HFF-Myc (cell line): ENCODE data around the gene ETV5.

Experiments
- DNase-seq: peaks from one replicate; pipeline ENCODE4 v3.0.0-alpha.2; 2011; ENCODE audit warnings: low read depth; ENCODE audit errors: extremely low read depth
- H3K4me3 ChIP-seq: replicated peaks from 2 replicates; pipeline ENCODE4 v1.5.1; 2011; ENCODE audit warnings: low read depth, mild to moderate bottlenecking, control low read depth, low read length
- TF ChIP-seq, protein P1 (sequence below): IDR thresholded peaks from 2 replicates; pipeline ENCODE4 v1.5.1; 2012; ENCODE audit warnings: mild to moderate bottlenecking, low read depth, low read length, control low read depth; ENCODE audit errors: missing control alignments

Gene ETV5

DNA sequence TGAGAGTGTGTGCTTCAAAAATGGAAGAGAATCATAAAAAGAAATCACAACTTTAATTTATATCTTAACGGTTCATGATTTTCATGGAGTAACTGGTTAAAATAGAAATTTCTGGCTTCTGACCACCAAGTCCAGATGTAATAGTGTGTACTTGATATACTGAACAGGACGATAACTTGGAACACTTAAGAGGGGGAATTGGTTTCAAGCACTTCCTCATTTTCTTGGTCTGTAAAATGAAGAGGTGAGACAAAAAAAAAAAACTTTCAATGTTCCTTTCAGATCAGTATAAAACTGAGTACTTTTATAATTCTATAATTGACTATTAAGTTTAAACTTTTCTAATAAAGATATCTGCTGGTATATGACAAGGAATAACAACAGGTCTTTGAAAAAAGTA, 107.0 kb downstream of the ETV5 start:
- H3K4me3 ChIP-seq = no peak overlapping the region
- DNase-seq = no peak
- TF ChIP-seq, protein P1, sequence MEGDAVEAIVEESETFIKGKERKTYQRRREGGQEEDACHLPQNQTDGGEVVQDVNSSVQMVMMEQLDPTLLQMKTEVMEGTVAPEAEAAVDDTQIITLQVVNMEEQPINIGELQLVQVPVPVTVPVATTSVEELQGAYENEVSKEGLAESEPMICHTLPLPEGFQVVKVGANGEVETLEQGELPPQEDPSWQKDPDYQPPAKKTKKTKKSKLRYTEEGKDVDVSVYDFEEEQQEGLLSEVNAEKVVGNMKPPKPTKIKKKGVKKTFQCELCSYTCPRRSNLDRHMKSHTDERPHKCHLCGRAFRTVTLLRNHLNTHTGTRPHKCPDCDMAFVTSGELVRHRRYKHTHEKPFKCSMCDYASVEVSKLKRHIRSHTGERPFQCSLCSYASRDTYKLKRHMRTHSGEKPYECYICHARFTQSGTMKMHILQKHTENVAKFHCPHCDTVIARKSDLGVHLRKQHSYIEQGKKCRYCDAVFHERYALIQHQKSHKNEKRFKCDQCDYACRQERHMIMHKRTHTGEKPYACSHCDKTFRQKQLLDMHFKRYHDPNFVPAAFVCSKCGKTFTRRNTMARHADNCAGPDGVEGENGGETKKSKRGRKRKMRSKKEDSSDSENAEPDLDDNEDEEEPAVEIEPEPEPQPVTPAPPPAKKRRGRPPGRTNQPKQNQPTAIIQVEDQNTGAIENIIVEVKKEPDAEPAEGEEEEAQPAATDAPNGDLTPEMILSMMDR = no peak

DNA sequence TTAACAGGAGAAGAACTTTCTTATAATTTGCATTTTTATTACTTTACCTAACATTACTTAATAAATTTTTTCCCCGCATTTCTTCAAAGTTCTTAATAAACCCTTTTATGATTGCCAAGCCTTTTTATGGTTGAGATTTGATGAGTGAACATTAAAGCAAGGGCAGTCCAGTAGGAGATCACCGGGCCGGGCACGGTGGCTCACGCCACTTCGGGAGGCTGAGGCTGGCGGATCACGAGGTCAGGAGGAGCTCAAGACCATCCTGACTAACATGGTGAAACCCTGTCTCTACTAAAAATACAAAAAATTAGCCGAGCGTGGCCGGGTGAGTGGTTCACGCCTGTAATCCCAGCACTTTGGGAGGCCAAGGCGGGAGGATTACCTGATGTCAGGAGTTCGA, 109.7 kb downstream of the ETV5 start:
- H3K4me3 ChIP-seq = no peak overlapping the region
- DNase-seq = no peak
- TF ChIP-seq, protein P1 = no peak

DNA sequence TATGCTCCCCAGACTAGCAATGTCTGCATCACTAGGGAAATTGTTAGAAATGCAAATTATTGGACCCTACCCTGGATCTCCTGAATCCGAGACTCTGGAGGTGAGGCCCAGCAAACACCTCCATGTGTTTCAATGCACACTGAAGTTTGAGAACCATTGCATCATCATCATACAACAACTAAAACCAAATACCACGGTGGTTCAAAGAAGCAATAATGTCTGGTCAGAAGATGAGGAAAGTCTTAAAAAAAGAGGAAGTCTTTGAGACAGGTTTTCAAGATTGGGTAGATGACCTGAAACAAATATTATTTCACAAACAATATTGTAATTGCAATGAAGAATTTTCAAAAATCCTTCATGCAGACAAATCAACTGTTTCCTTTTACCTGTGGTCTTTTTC, 110.8 kb downstream of the ETV5 start:
- DNase-seq = no peak
- TF ChIP-seq, protein P1 = no peak
- H3K4me3 ChIP-seq = no peak overlapping the region

DNA sequence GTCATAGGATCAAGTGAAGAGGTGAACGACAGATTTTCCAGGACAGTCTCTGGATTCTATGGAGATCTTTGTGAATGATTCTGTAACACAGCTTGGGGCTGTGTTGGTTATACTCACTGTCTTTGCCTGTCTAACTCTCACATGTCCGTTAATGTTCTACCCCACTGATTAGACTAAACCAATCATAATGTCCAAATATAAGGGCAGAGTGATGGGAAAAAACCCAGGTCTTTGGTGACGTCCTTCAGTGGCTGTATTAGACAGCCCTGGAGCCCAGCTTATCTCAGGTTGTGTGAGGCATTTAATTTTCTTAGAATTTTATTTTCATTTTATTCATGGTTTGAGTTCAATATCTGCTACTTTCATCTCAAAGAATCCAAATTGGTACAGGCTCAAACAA, 111.8 kb downstream of the ETV5 start:
- no peak overlapping the region for H3K4me3 ChIP-seq
- TF ChIP-seq, protein P1 = no peak
- no peak for DNase-seq
